NCI-H82 treated with DMSO at 0.1 percent for 48 hours (cell line): ENCODE measurements around the gene ARHGEF40.

Experiments used
- DNase-seq: peaks from one replicate; lab custom pipeline; 2025; ENCODE audit not compliant: unreplicated experiment; lab: John Stamatoyannopoulos, UW

Gene ARHGEF40

GRCh38 chr14:21113369-21113768 is 43.3 kb downstream of the ARHGEF40 start:
- no peak for DNase-seq

GRCh38 chr14:21118933-21119332 is 48.8 kb downstream of the ARHGEF40 start:
- no peak for DNase-seq

GRCh38 chr14:21120686-21121085 is 50.6 kb downstream of the ARHGEF40 start:
- no peak for DNase-seq

- DNase-seq = no peak
Observed at GRCh38 chr14:21121122-21121521, 51.0 kb downstream of the ARHGEF40 start.

- DNase-seq = no peak
Observed at GRCh38 chr14:21123429-21123828, 53.3 kb downstream of the ARHGEF40 start.

- no peak for DNase-seq
Observed at GRCh38 chr14:21133901-21134300, 63.8 kb downstream of the ARHGEF40 start.

- peak; percentile 1 for DNase-seq
Observed at GRCh38 chr14:21136024-21136423, 65.9 kb downstream of the ARHGEF40 start.
